Left ventricle myocardium inferior (tissue), 1 donor: Measurements from ENCODE around the gene ORC2. TPM values are rescaled to one million over a fixed set of nuclear protein-coding genes. Genes with fewer than 3 reads are reported as not detected.
"Not testable (repeated sequence)": the region's sequence is repeated elsewhere in the genome, so short reads cannot be mapped to it uniquely, and the experiment has no call there.

ENCODE experiments used
- DNase-seq: peaks from one replicate; pipeline ENCODE4 v3.0.0-alpha.2; 2020
- H3K27ac ChIP-seq: fragments of 200-600 bp; replicated peaks from 2 replicates; pipeline ENCODE4 v1.8.0; 2021
- H3K27me3 ChIP-seq: fragments of 200-600 bp; 2 replicates; pipeline ENCODE4 v1.8.0; 2021; ENCODE audit warnings: low read depth
- H3K36me3 ChIP-seq: fragments of 200-600 bp; 2 replicates; pipeline ENCODE4 v1.8.0; 2021
- H3K4me1 ChIP-seq: fragments of 200-600 bp; 2 replicates; pipeline ENCODE4 v1.8.0; 2021
- H3K4me3 ChIP-seq: fragments of 200-600 bp; 2 replicates; pipeline ENCODE4 v1.8.0; 2021; ENCODE audit warnings: mild to moderate bottlenecking, moderate library complexity
- H3K9me3 ChIP-seq: fragments of 200-600 bp; replicated peaks from 2 replicates; pipeline ENCODE4 v1.8.0; 2021
- intact Hi-C: fragments of 100-400 bp; cut with micrococcal nuclease; formaldehyde crosslinking; loops from one replicate; pipeline ENCODE4 v1.11.0; 2022
- total RNA-seq: library from RNA; stranded (reverse); fragmentation: NEBNext Ultra II Directional; extraction: Animal tissue kit (Norgen Biotek cat#: 25700); gene quantifications from one replicate; pipeline ENCODE4 v1.2.1, GENCODE V29; 2021
- TF ChIP-seq, protein P1 (sequence below): fragments of 200-600 bp; IDR thresholded peaks from 2 replicates; pipeline ENCODE4 v1.8.0; 2021; ENCODE audit warnings: antibody characterized with exemption, mild to moderate bottlenecking, borderline replicate concordance
- donor health status: DM: no; HTN: yes; CAD: no; lungs with severe emphysema.

ORC2 gene
- total RNA-seq, 1 donor from 2014 or later: 24.5 TPM

GRCh38 chr2:200993097-200993496, 29.6 kb upstream of the ORC2 start:
- no peak overlapping the region for H3K4me3 ChIP-seq
- no peak for DNase-seq
- TF ChIP-seq, protein P1, sequence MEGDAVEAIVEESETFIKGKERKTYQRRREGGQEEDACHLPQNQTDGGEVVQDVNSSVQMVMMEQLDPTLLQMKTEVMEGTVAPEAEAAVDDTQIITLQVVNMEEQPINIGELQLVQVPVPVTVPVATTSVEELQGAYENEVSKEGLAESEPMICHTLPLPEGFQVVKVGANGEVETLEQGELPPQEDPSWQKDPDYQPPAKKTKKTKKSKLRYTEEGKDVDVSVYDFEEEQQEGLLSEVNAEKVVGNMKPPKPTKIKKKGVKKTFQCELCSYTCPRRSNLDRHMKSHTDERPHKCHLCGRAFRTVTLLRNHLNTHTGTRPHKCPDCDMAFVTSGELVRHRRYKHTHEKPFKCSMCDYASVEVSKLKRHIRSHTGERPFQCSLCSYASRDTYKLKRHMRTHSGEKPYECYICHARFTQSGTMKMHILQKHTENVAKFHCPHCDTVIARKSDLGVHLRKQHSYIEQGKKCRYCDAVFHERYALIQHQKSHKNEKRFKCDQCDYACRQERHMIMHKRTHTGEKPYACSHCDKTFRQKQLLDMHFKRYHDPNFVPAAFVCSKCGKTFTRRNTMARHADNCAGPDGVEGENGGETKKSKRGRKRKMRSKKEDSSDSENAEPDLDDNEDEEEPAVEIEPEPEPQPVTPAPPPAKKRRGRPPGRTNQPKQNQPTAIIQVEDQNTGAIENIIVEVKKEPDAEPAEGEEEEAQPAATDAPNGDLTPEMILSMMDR: no peak
- intact Hi-C loops: no loop called here
- no peak overlapping the region for H3K27ac ChIP-seq
- H3K9me3 ChIP-seq: no peaks in the 10 kb centered on the region
- no peaks in the 10 kb centered on the region for H3K4me1 ChIP-seq
- H3K27me3 ChIP-seq: no peaks in the 10 kb centered on the region
- peaks cover 85% of the 10 kb centered on the region for H3K36me3 ChIP-seq

GRCh38 chr2:200987137-200987536, 23.7 kb upstream of the ORC2 start:
- Histone ChIP-seq H3K27ac (no peak overlapping the region), H3K4me1 (peaks cover 19% of the 10 kb centered on the region), H3K4me3 (no peak overlapping the region), H3K27me3 (no peaks in the 10 kb centered on the region), H3K36me3 (peaks cover 73% of the 10 kb centered on the region), H3K9me3 (no peaks in the 10 kb centered on the region)
- TF ChIP-seq, protein P1: no peak
- intact Hi-C loops: no loop called here
- no peak for DNase-seq

GRCh38 chr2:200985799-200986198, 22.3 kb upstream of the ORC2 start:
- Histone ChIP-seq H3K27me3 (no peaks in the 10 kb centered on the region), H3K36me3 (peaks cover 68% of the 10 kb centered on the region), H3K4me1 (peaks cover 19% of the 10 kb centered on the region), H3K27ac (no peak overlapping the region), H3K4me3 (no peak overlapping the region), H3K9me3 (no peaks in the 10 kb centered on the region)
- intact Hi-C loops: no loop called here
- TF ChIP-seq, protein P1: no peak
- DNase-seq: no peak

- Histone ChIP-seq H3K27ac (no peak overlapping the region), H3K36me3 (peaks cover 19% of the 10 kb centered on the region), H3K27me3 (no peaks in the 10 kb centered on the region), H3K4me1 (no peaks in the 10 kb centered on the region), H3K4me3 (no peak overlapping the region), H3K9me3 (no peaks in the 10 kb centered on the region)
- DNase-seq: no peak
- intact Hi-C loops: no loop called here
- TF ChIP-seq, protein P1: no peak
These were observed 13.2 kb upstream of the ORC2 start for GRCh38 chr2:200976710-200977109.

DNA sequence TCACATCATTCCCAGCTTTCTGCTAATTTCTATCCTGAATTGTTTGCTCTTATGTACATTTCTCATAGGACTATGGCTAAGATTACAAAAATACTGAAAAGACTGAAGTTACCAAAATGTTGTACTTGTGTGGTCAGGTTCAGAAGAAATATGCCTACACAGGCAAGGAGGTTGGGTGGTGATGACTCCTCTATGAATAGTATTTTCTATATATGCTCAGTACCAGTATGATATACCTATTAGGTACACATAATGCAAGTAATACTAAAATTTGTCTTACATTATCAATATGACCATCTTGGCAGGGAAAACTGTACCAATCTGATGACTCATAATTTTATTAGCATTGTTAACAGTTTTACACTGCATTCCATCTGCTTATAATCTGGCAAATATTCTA, 12.2 kb upstream of the ORC2 start:
- no peaks in the 10 kb centered on the region for H3K4me1 ChIP-seq
- peaks cover 9% of the 10 kb centered on the region for H3K36me3 ChIP-seq
- intact Hi-C loops: no loop called here
- H3K27ac ChIP-seq: no peak overlapping the region
- no peaks in the 10 kb centered on the region for H3K27me3 ChIP-seq
- H3K9me3 ChIP-seq: no peaks in the 10 kb centered on the region
- no peak for DNase-seq
- TF ChIP-seq, protein P1: no peak
- H3K4me3 ChIP-seq: no peak overlapping the region

DNA sequence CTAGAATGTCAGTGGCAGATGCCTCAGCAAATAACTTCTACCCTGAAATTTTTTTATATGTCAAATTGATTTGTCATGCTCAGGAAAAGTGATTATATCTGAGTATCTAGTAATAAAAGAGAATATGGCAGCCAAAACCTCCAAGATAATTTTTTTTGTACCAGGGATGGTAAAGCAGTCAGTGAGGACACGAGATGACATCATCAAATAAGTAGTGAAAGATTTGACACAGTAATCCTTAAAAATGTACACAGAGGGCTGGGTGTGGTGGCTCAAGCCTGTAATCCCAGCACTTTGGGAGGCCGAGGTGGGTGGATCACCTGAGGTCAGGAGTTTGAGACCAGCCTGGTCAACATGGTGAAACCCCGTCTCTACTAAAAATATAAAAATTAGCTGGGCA, 6.6 kb upstream of the ORC2 start:
- H3K27ac ChIP-seq, intact Hi-C loops, H3K9me3 ChIP-seq: not testable (repeated sequence)

More for the DNA sequence above, 6.6 kb upstream of the ORC2 start:
- not testable (repeated sequence) for DNase-seq, H3K27me3 ChIP-seq, H3K36me3 ChIP-seq, H3K4me3 ChIP-seq
- peaks cover 28% of the 10 kb centered on the region for H3K4me1 ChIP-seq
